Neural cell (in vitro differentiated cells): ENCODE measurements around the gene CPNE1. TPM values are rescaled to one million over a fixed set of nuclear protein-coding genes. Genes with fewer than 3 reads are reported as not detected.

Experiments
- H2AFZ ChIP-seq: fragments of 200-600, 300-800 bp; sonication (generic), shearing (Covaris generic); 2 replicates; pipeline ENCODE4 v1.6.0; 2014; ENCODE audit warnings: low read depth, mild to moderate bottlenecking, antibody characterized with exemption, low read length, moderate library complexity
- H3F3A ChIP-seq: fragments of 200-600 bp; shearing (Covaris generic); 2 replicates; pipeline ENCODE4 v1.6.1; 2016; ENCODE audit warnings: mild to moderate bottlenecking, moderate library complexity, mixed read lengths, antibody characterized with exemption, low read length; ENCODE audit not compliant: insufficient read depth, poor library complexity, severe bottlenecking
- H3K27ac ChIP-seq: fragments of 200-600, 300-800 bp; sonication (generic), shearing (Covaris generic); 2 replicates; pipeline ENCODE4 v1.5.1; 2014; ENCODE audit warnings: mild to moderate bottlenecking, low read length, moderate library complexity
- H3K27me3 ChIP-seq: fragments of 300-800, 200-600 bp; sonication (generic), shearing (Covaris generic); 2 replicates; pipeline ENCODE4 v1.6.0; 2014; ENCODE audit warnings: mild to moderate bottlenecking, low read depth, low read length, moderate library complexity; ENCODE audit not compliant: insufficient read depth
- H3K36me3 ChIP-seq: fragments of 300-800, 200-600 bp; sonication (generic), shearing (Covaris generic); 2 replicates; pipeline ENCODE4 v1.5.1; 2014; ENCODE audit warnings: mild to moderate bottlenecking, antibody characterized with exemption, low read length, moderate library complexity; ENCODE audit not compliant: insufficient read depth
- H3K4me2 ChIP-seq: fragments of 300-800, 200-600 bp; sonication (generic), shearing (Covaris generic); 2 replicates; pipeline ENCODE4 v1.6.0; 2014; ENCODE audit warnings: mild to moderate bottlenecking, low read length
- H3K4me3 ChIP-seq: fragments of 300-800, 200-600 bp; sonication (generic), shearing (Covaris generic); 2 replicates; pipeline ENCODE4 v1.5.1; 2014; ENCODE audit warnings: mild to moderate bottlenecking, low read length, moderate library complexity
- H3K79me2 ChIP-seq: fragments of 200-600 bp; shearing (Covaris generic); replicated peaks from 2 replicates; pipeline ENCODE4 v1.6.0; 2014; ENCODE audit warnings: mild to moderate bottlenecking, low read length, moderate library complexity; ENCODE audit not compliant: insufficient read depth
- H3K9ac ChIP-seq: fragments of 300-800, 200-600 bp; sonication (generic), shearing (Covaris generic); 2 replicates; pipeline ENCODE4 v1.6.1; 2016; ENCODE audit warnings: mild to moderate bottlenecking, low read length, mixed read lengths
- H3K9me2 ChIP-seq: fragments of 200-600 bp; shearing (Covaris generic); 2 replicates; pipeline ENCODE4 v1.6.1; 2016; ENCODE audit warnings: mild to moderate bottlenecking, low read length, mixed read lengths; ENCODE audit not compliant: insufficient read depth
- H3K9me3 ChIP-seq: fragments of 200-600, 300-800 bp; sonication (generic), shearing (Covaris generic); 2 replicates; pipeline ENCODE4 v1.6.1; 2016; ENCODE audit warnings: mild to moderate bottlenecking, mixed run types, low read length, moderate library complexity, mixed read lengths
- H4K20me1 ChIP-seq: fragments of 200-600 bp; shearing (Covaris generic); 2 replicates; pipeline ENCODE4 v1.6.1; 2016; ENCODE audit warnings: mild to moderate bottlenecking, mixed run types; ENCODE audit not compliant: insufficient read depth
- CTCF ChIP-seq: fragments of 450-650 bp; IDR thresholded peaks from 2 replicates; pipeline ENCODE4 v1.5.1; 2014; ENCODE audit warnings: antibody characterized with exemption, mild to moderate bottlenecking, moderate library complexity; ENCODE audit not compliant: poor library complexity, severe bottlenecking
- EP300 ChIP-seq: fragments of 450-650 bp; conservative IDR thresholded peaks from 2 replicates; pipeline ENCODE4 v1.6.1; 2014; ENCODE audit warnings: antibody characterized with exemption, mild to moderate bottlenecking, moderate library complexity; ENCODE audit not compliant: poor library complexity, severe bottlenecking
- EZH2 ChIP-seq: fragments of 200-600, 300-800 bp; shearing (Covaris generic), sonication (generic); IDR thresholded peaks from 2 replicates; pipeline ENCODE4 v1.6.1; 2014; ENCODE audit warnings: antibody characterized with exemption, low read length, borderline replicate concordance, mild to moderate bottlenecking; ENCODE audit not compliant: insufficient read depth, poor library complexity, severe bottlenecking
- MXI1 ChIP-seq: fragments of 450-650 bp; conservative IDR thresholded peaks from 2 replicates; pipeline ENCODE4 v1.6.1; 2014; ENCODE audit warnings: antibody characterized with exemption, mild to moderate bottlenecking; ENCODE audit not compliant: poor library complexity, severe bottlenecking
- POLR2AphosphoS5 ChIP-seq: IDR thresholded peaks from 2 replicates; pipeline ENCODE4 v1.6.1; 2012
- RAD21 ChIP-seq: fragments of 450-650 bp; conservative IDR thresholded peaks from 2 replicates; pipeline ENCODE4 v1.6.1; 2014; ENCODE audit warnings: antibody characterized with exemption, mild to moderate bottlenecking, moderate library complexity
- REST ChIP-seq: IDR thresholded peaks from 2 replicates; pipeline ENCODE4 v1.6.1; 2012; ENCODE audit warnings: borderline replicate concordance
- SMC3 ChIP-seq: fragments of 450-650 bp; conservative IDR thresholded peaks from 2 replicates; pipeline ENCODE4 v1.6.1; 2014; ENCODE audit warnings: antibody characterized with exemption, mild to moderate bottlenecking, moderate library complexity; ENCODE audit not compliant: poor library complexity
- TAF1 ChIP-seq: IDR thresholded peaks from 2 replicates; pipeline ENCODE4 v1.6.1; 2012; ENCODE audit warnings: low read depth
- polyA plus RNA-seq: library from polyadenylated mRNA; depleted of rRNA; stranded (reverse); fragments of >200 nt; gene quantifications from 2 replicates; pipeline ENCODE4 v1.2.3, GENCODE V29; 2014

Gene CPNE1
- polyA plus RNA-seq, 1 donor from 2014 or later = 148 TPM

- no peaks in the 10 kb centered on the region for H4K20me1 ChIP-seq
- H3K9ac ChIP-seq = no peak overlapping the region
- TF ChIP-seq MXI1 (no peak), TAF1 (no peak), POLR2AphosphoS5 (no peak), CTCF (no peak), RAD21 (no peak), SMC3 (no peak), EZH2 (no peak), REST (no peak), EP300 (no peak)
- no peaks in the 10 kb centered on the region for H3K9me3 ChIP-seq
- H3K27me3 ChIP-seq = no peaks in the 10 kb centered on the region
- H3K4me3 ChIP-seq = no peak overlapping the region
- H2AFZ ChIP-seq = no peak overlapping the region
- H3K4me2 ChIP-seq = no peak overlapping the region
- H3K27ac ChIP-seq = no peak overlapping the region
- H3K36me3 ChIP-seq = peaks cover under 1% of the 10 kb centered on the region
- H3F3A ChIP-seq = peaks cover 4% of the 10 kb centered on the region
- H3K9me2 ChIP-seq = no peaks in the 10 kb centered on the region
- H3K79me2 ChIP-seq = peaks cover 14% of the 10 kb centered on the region
These were observed 31.3 kb upstream of the CPNE1 start for GRCh38 chr20:35695978-35696377.

- Histone ChIP-seq H3K27me3 (no peaks in the 10 kb centered on the region), H2AFZ (no peak overlapping the region), H3K4me2 (no peak overlapping the region), H4K20me1 (no peaks in the 10 kb centered on the region), H3K9me2 (no peaks in the 10 kb centered on the region), H3F3A (no peaks in the 10 kb centered on the region), H3K9ac (no peak overlapping the region), H3K9me3 (no peaks in the 10 kb centered on the region), H3K36me3 (no peaks in the 10 kb centered on the region), H3K4me3 (no peak overlapping the region), H3K79me2 (peaks cover 7% of the 10 kb centered on the region), H3K27ac (no peak overlapping the region)
- TF ChIP-seq EZH2 (no peak), TAF1 (no peak), MXI1 (no peak), POLR2AphosphoS5 (no peak), RAD21 (no peak), EP300 (no peak), REST (no peak), CTCF (no peak), SMC3 (no peak)
These were observed 30.6 kb upstream of the CPNE1 start for GRCh38 chr20:35695245-35695749.
